PFSK-1 (cell line): ENCODE data around the gene PFKP.

Source experiments
- FOXP2 ChIP-seq: optimal IDR thresholded peaks from 2 replicates; pipeline ENCODE3; 2011; ENCODE audit warnings: borderline replicate concordance, control low read depth, inconsistent platforms; ENCODE audit not compliant: insufficient read depth; ENCODE audit errors: extremely low read length, extremely low read depth
- POLR2AphosphoS5 ChIP-seq: IDR thresholded peaks from 2 replicates; pipeline ENCODE4 v1.6.1; 2012; ENCODE audit warnings: low read depth, mild to moderate bottlenecking, control low read depth, low read length, moderate library complexity
- SIN3A ChIP-seq: IDR thresholded peaks from 2 replicates; pipeline ENCODE4 v1.6.1; 2012; ENCODE audit warnings: mild to moderate bottlenecking, low read length, moderate library complexity, borderline replicate concordance; ENCODE audit not compliant: insufficient read depth
- TAF1 ChIP-seq: IDR thresholded peaks from 2 replicates; pipeline ENCODE4 v1.6.1; 2012; ENCODE audit warnings: low read length, control low read depth, borderline replicate concordance; ENCODE audit not compliant: insufficient read depth
- TF ChIP-seq, protein P1 (sequence below), 2 experiments: IDR thresholded peaks; 2 replicates each; pipeline versions ENCODE4 v1.6.1 to v1.8.0; 2011 to 2012; ENCODE audit warnings: low read depth in 2 of 2, low read length in 2 of 2, control low read depth in 1 of 2, inconsistent platforms in 1 of 2, mild to moderate bottlenecking in 1 of 2, moderate library complexity in 1 of 2; ENCODE audit not compliant: insufficient read depth in 1 of 2

DNA sequence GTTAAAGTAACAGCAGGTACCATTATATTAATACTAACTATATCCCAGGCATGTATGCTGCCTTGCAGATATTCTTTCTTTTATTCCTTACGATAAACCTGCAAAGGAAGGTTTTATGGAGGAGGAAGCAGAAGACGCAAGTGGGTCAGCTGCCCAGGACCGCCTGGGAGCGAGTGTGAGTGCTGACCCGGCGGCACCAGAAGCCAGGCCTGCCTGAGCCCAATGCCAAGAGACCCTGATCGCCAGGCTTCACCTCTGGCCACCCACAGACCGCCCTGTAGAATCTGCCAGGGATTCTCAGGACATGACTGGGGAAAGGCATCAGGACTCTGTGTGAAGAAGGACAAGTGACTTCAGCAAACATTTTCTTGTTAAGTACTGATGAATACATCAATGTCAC lies 78.9 kb downstream of the PFKP start:
- no peak for TF ChIP-seq POLR2AphosphoS5
- TF ChIP-seq TAF1: no peak
- TF ChIP-seq SIN3A: no peak
- TF ChIP-seq, protein P1, sequence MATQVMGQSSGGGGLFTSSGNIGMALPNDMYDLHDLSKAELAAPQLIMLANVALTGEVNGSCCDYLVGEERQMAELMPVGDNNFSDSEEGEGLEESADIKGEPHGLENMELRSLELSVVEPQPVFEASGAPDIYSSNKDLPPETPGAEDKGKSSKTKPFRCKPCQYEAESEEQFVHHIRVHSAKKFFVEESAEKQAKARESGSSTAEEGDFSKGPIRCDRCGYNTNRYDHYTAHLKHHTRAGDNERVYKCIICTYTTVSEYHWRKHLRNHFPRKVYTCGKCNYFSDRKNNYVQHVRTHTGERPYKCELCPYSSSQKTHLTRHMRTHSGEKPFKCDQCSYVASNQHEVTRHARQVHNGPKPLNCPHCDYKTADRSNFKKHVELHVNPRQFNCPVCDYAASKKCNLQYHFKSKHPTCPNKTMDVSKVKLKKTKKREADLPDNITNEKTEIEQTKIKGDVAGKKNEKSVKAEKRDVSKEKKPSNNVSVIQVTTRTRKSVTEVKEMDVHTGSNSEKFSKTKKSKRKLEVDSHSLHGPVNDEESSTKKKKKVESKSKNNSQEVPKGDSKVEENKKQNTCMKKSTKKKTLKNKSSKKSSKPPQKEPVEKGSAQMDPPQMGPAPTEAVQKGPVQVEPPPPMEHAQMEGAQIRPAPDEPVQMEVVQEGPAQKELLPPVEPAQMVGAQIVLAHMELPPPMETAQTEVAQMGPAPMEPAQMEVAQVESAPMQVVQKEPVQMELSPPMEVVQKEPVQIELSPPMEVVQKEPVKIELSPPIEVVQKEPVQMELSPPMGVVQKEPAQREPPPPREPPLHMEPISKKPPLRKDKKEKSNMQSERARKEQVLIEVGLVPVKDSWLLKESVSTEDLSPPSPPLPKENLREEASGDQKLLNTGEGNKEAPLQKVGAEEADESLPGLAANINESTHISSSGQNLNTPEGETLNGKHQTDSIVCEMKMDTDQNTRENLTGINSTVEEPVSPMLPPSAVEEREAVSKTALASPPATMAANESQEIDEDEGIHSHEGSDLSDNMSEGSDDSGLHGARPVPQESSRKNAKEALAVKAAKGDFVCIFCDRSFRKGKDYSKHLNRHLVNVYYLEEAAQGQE (IDR thresholded peaks at IDR 0.05; ENCODE audit: insufficient read depth in 1 of 2, low read depth in 2 of 2, low read length in 2 of 2): no peak
- no peak for TF ChIP-seq FOXP2
